HepG2 (cell line): Measurements from ENCODE around the gene PKP4. TPM values are rescaled to one million over a fixed set of nuclear protein-coding genes. Genes with fewer than 3 reads are reported as not detected.

Experiments
- ATAC-seq: fragments of 200-7000 bp; cut with Tn5 transposase; 3 replicates; pipeline ENCODE4 v1.9.1; 2020; ENCODE audit warnings: mild to moderate bottlenecking, moderate library complexity
- BruUV-seq: library from RNA; stranded (reverse); fragments of 400-500 nt; replicated peaks from 2 replicates; lab custom pipeline; 2021; lab: Mats Ljungman, UMichigan
- CTCF ChIA-PET: fragments of 300-600 bp; formaldehyde crosslinking; extraction: SDS; loops from one replicate; lab custom pipeline; 2021; ENCODE audit warnings: low total read pairs, inconsistent platforms, low intra/inter-chr PET ratio; lab: Yijun Ruan, JAX
- POLR2A ChIA-PET: fragments of 350-600 bp; sonication (Branson Sonifier 250); formaldehyde crosslinking; loops from one replicate; lab custom pipeline; 2020; ENCODE audit warnings: antibody characterized with exemption, inconsistent platforms; lab: Yijun Ruan, JAX
- DNase-seq: peaks from one replicate; pipeline ENCODE4 v3.0.0-alpha.2; 2015; ENCODE audit warnings: low spot score
- FAIRE-seq: peaks from 3 replicates; lab custom pipeline; 2011; peaks lifted over from hg19 to GRCh38; lab: Jason Lieb, UNC
- H2AFZ ChIP-seq: one replicate; pipeline ENCODE4 v1.6.1; 2011; ENCODE audit warnings: low read length, inconsistent platforms
- H3K27ac ChIP-seq: fragments of 300-600 bp; 3 replicates; pipeline ENCODE4 v1.8.0; 2011; ENCODE audit warnings: mixed run types, mild to moderate bottlenecking, mixed read lengths, low read length, inconsistent platforms; ENCODE audit not compliant: insufficient read depth; ENCODE audit errors: extremely low read length
- H3K27me3 ChIP-seq, 2 experiments: fragments of 200-600 bp in 1 of 2; 2 replicates in 1 of 2; 3 replicates in 1 of 2; pipeline versions ENCODE4 v1.6.0 to v1.8.0; 2011; ENCODE audit warnings: low read length in 2 of 2, mild to moderate bottlenecking in 2 of 2, moderate library complexity in 2 of 2, inconsistent platforms in 1 of 2; ENCODE audit not compliant: insufficient read depth in 2 of 2, control insufficient read depth in 1 of 2
- H3K36me3 ChIP-seq, 2 experiments: fragments of 200-600 bp in 1 of 2; replicated peaks in 1 of 2; 2 replicates in 1 of 2; 3 replicates in 1 of 2; pipeline versions ENCODE4 v1.5.1 to v1.8.0; 2011; ENCODE audit warnings: low read length in 2 of 2, inconsistent platforms in 1 of 2; ENCODE audit not compliant: insufficient read depth in 2 of 2, control insufficient read depth in 1 of 2
- H3K4me1 ChIP-seq: 2 replicates; pipeline ENCODE4 v1.5.1; 2012; ENCODE audit warnings: low read length, inconsistent platforms; ENCODE audit not compliant: insufficient read depth
- H3K4me2 ChIP-seq: 2 replicates; pipeline ENCODE4 v1.6.0; 2011; ENCODE audit warnings: low read depth, low read length, inconsistent platforms
- H3K4me3 ChIP-seq, 3 experiments: fragments of 200-600 bp in 1 of 3; sonication (generic), shearing (Covaris generic) in 1 of 3; replicated peaks in 1 of 3; 2 replicates each; pipeline ENCODE4 v1.5.1; 2011 to 2016; ENCODE audit warnings: low read length in 3 of 3, inconsistent platforms in 2 of 3, low read depth in 2 of 3, mild to moderate bottlenecking in 2 of 3, control low read depth in 1 of 3, mixed read lengths in 1 of 3; ENCODE audit not compliant: insufficient read depth in 1 of 3
- H3K79me2 ChIP-seq: one replicate; pipeline ENCODE4 v1.6.1; 2011; ENCODE audit warnings: low read length, inconsistent platforms; ENCODE audit not compliant: insufficient read depth
- H3K9ac ChIP-seq: 2 replicates; pipeline ENCODE4 v1.6.0; 2011; ENCODE audit warnings: mild to moderate bottlenecking, low read depth, low read length, inconsistent platforms; ENCODE audit not compliant: insufficient read depth
- H3K9me3 ChIP-seq: 2 replicates; pipeline ENCODE4 v1.5.1; 2012; ENCODE audit warnings: mild to moderate bottlenecking, low read length
- H4K20me1 ChIP-seq: 2 replicates; pipeline ENCODE4 v1.6.0; 2011; ENCODE audit warnings: inconsistent platforms, mild to moderate bottlenecking, low read length, moderate library complexity; ENCODE audit not compliant: insufficient read depth
- FOXA3 ChIP-seq: IDR thresholded peaks from 2 replicates; pipeline ENCODE4 v1.6.1; 2016; ENCODE audit warnings: missing genetic modification reagents, missing compliant biosample characterization
- GABPB1 ChIP-seq: IDR thresholded peaks from 2 replicates; pipeline ENCODE4 v1.6.1; 2016; ENCODE audit warnings: mild to moderate bottlenecking, missing genetic modification reagents, moderate library complexity, missing compliant biosample characterization
- KAT7 ChIP-seq: IDR thresholded peaks from 2 replicates; pipeline ENCODE4 v1.6.1; 2018; ENCODE audit warnings: borderline replicate concordance, missing compliant biosample characterization
- LCORL ChIP-seq, 2 experiments: fragments of 450-650 bp in 1 of 2; sonication (generic) in 1 of 2; formaldehyde crosslinking in 1 of 2; IDR thresholded peaks; 2 replicates each; pipeline versions ENCODE4 v1.5.0 to v1.6.1; 2017 to 2020; ENCODE audit warnings: antibody characterized with exemption in 1 of 2, missing genetic modification reagents in 1 of 2
- MAFF ChIP-seq: IDR thresholded peaks from 2 replicates; pipeline ENCODE4 v1.6.1; 2011; ENCODE audit warnings: low read depth, low read length, improper control_type of control experiment
- PCBP2 ChIP-seq: fragments of 200-400 bp; formaldehyde crosslinking; optimal IDR thresholded peaks from 2 replicates; pipeline ENCODE3; 2018; ENCODE audit warnings: low read length, low read depth; ENCODE audit not compliant: poor library complexity, severe bottlenecking
- REXO4 ChIP-seq: sonication (generic); formaldehyde crosslinking; IDR thresholded peaks from 2 replicates; pipeline ENCODE4 v1.8.0; 2022; ENCODE audit warnings: missing genetic modification reagents, mild to moderate bottlenecking, borderline replicate concordance
- SATB2 ChIP-seq: sonication (generic); formaldehyde crosslinking; IDR thresholded peaks from 2 replicates; pipeline ENCODE4 v1.5.0; 2020; ENCODE audit warnings: missing genetic modification reagents
- SRSF9 ChIP-seq: fragments of 200-400 bp; formaldehyde crosslinking; IDR thresholded peaks from 2 replicates; pipeline ENCODE4 v1.6.1; 2018; ENCODE audit warnings: borderline replicate concordance, mild to moderate bottlenecking, low read depth, low read length; ENCODE audit not compliant: insufficient read depth, poor library complexity, severe bottlenecking
- ZNF232 ChIP-seq: sonication (generic); formaldehyde crosslinking; IDR thresholded peaks from 2 replicates; pipeline ENCODE4 v1.4.0; 2020; ENCODE audit warnings: missing genetic modification reagents, borderline replicate concordance
- ZNF34 ChIP-seq: sonication (generic); formaldehyde crosslinking; IDR thresholded peaks from 2 replicates; pipeline ENCODE4 v1.4.0; 2020; ENCODE audit warnings: mild to moderate bottlenecking, missing genetic modification reagents, borderline replicate concordance
- ZNF615 ChIP-seq: sonication (generic); formaldehyde crosslinking; IDR thresholded peaks from 2 replicates; pipeline ENCODE4 v1.5.0; 2020; ENCODE audit warnings: mild to moderate bottlenecking, missing genetic modification reagents, borderline replicate concordance
- ZNF792 ChIP-seq: IDR thresholded peaks from 2 replicates; pipeline ENCODE4 v1.6.1; 2016
- WGBS: methylation state at CpG from one replicate; pipeline ENCODE4 v1.1.6; 2017; ENCODE audit warnings: low lambda C conversion rate; 5-methylcytosine and 5-hydroxymethylcytosine counted together
- in situ Hi-C: cut with HindIII; loops from 2 replicates; pipeline ENCODE4 v1.10.0; 2017; ENCODE audit warnings: low pct_unique_long_range_greater_than_20kb; ENCODE audit not compliant: extremely low pct_ligation_motif_present
- intact Hi-C: fragments of 100-400 bp; cut with micrococcal nuclease; formaldehyde crosslinking; loops from one replicate; pipeline ENCODE4 v1.10.0; 2022; ENCODE audit not compliant: unreplicated experiment
- polyA plus RNA-seq, 8 experiments: library from polyadenylated mRNA; depleted of rRNA in 3 of 8; stranded (reverse) in 7 of 8; unstranded in 1 of 8; fragments of >200 nt; fragmentation: Illumina TruSeq in 4 of 8; extraction: Trizol in 4 of 8; gene quantifications; 2 replicates each; pipeline versions ENCODE4 v1.2.1 to v1.2.3, GENCODE V29; 2011 to 2016; ENCODE audit warnings: low read depth in 4 of 8, missing spikeins in 1 of 8, mixed read lengths in 1 of 8; ENCODE audit not compliant: insufficient read depth in 1 of 8
- total RNA-seq, 5 experiments: library from RNA; depleted of rRNA; stranded (reverse); fragments of >200 nt; fragmentation: Illumina TruSeq; extraction: Trizol; gene quantifications; 2 replicates each; pipeline ENCODE4 v1.2.3, GENCODE V29; 2016; ENCODE audit warnings: low read depth in 1 of 5
- TF ChIP-seq, protein P1 (sequence below): IDR thresholded peaks from 2 replicates; pipeline ENCODE4 v1.6.1; 2016; ENCODE audit warnings: control low read depth

The PKP4 gene
- total and polyA plus RNA-seq, 2 of the 13 experiments (the other 11 are each of a cell fraction or from before 2014, with no cell fraction given) = 80.9 to 90.5 TPM

DNA sequence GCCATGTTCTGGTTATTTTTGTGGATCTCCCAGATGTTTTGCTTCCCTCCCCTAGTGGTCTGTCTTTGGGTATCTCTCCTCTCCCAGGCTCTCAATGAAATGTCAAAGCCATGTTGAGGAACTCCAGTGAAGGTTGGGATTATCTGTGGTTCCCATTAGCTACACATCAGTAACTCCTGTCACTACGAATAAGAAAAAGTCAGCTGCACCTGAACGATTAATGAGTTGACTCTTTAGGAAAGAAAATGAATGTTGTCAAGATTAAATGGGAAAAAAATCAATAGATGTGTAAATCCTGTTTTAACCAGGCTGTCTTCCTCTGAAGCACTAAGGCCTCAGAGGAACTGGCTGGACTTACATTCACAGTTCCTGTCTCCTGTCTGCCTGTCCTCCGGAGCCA, 244.3 kb downstream of the PKP4 start (continued):
- no peak for TF ChIP-seq ZNF34 (CRISPR knock-in tag)
- TF ChIP-seq LCORL (IDR thresholded peaks at IDR 0.05) = no peak
- TF ChIP-seq LCORL (CRISPR knock-in tag; IDR thresholded peaks at IDR 0.05) = no peak
- TF ChIP-seq MAFF = no peak
- TF ChIP-seq ZNF792 (CRISPR knock-in tag) = no peak
- TF ChIP-seq, protein P1, sequence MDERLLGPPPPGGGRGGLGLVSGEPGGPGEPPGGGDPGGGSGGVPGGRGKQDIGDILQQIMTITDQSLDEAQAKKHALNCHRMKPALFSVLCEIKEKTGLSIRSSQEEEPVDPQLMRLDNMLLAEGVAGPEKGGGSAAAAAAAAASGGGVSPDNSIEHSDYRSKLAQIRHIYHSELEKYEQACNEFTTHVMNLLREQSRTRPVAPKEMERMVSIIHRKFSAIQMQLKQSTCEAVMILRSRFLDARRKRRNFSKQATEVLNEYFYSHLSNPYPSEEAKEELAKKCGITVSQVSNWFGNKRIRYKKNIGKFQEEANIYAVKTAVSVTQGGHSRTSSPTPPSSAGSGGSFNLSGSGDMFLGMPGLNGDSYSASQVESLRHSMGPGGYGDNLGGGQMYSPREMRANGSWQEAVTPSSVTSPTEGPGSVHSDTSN (CRISPR knock-in tag) = no peak
- TF ChIP-seq PCBP2 = no peak
- no peak for TF ChIP-seq SATB2 (CRISPR knock-in tag)
- TF ChIP-seq SRSF9 = no peak
- TF ChIP-seq ZNF615 (CRISPR knock-in tag) = no peak
- TF ChIP-seq ZNF232 (CRISPR knock-in tag) = no peak
- TF ChIP-seq, all 625 proteins: peak for 0

DNA sequence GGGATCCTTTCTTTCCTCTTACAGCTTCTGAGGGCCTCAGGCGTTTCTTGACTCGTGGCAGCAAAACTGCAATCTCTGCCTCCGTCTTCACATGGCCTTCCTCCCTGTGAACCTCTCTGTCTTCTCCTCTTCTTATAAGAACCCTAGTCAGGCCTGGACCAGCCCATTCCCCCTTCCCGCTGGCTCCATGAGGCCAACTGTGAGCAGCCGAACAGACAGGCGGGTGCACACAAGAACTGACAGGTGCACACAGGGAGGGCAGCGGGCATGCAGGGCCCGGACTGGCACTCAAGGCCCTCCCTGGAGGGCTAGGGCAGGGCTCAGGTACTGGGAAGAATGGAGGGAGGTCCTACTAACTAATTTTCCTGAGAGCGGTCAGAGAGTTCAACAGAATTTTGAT, 246.0 kb downstream of the PKP4 start:
- H3K27ac ChIP-seq = no peak overlapping the region
- no peak for DNase-seq
- no TSS peak for BruUV-seq
- ChIA-PET POLR2A (no interaction called here), CTCF (no interaction called here)
- H3K27me3 ChIP-seq = peaks cover 0 to 32% of the 10 kb centered on the region in 2 experiments; a peak in 2 of 5 replicates
- no peaks in the 10 kb centered on the region for H3K79me2 ChIP-seq
- H3K36me3 ChIP-seq = no peaks in the 10 kb centered on the region
- no peaks in the 10 kb centered on the region for H3K4me1 ChIP-seq
- no peak overlapping the region for H2AFZ ChIP-seq
- no peaks in the 10 kb centered on the region for H4K20me1 ChIP-seq
- no peak for ATAC-seq
- intact Hi-C loops = no loop called here
- H3K9ac ChIP-seq = no peak overlapping the region
- no peak for FAIRE-seq
- no peak overlapping the region for H3K4me3 ChIP-seq
- H3K4me2 ChIP-seq = no peak overlapping the region
- no peak for TF ChIP-seq REXO4
- TF ChIP-seq FOXA3 (CRISPR knock-in tag) = no peak
- TF ChIP-seq GABPB1 (CRISPR knock-in tag) = no peak
- TF ChIP-seq KAT7 (CRISPR knock-in tag) = no peak
- peaks cover 19% of the 10 kb centered on the region for H3K9me3 ChIP-seq
- 30% methylated on average over 9 of the region's 9 CpGs for WGBS
- in situ Hi-C loops = no loop called here
